Gastrocnemius medialis (tissue), 4 donors: ENCODE data around the gene ELF2. TPM values are rescaled to one million over a fixed set of nuclear protein-coding genes. Genes with fewer than 3 reads are reported as not detected.
"Not testable (repeated sequence)": the region's sequence is repeated elsewhere in the genome, so short reads cannot be mapped to it uniquely, and the experiment has no call there.

ENCODE experiments used
- ATAC-seq, 2 donors: fragments of 150-250 bp; one replicate each; pipeline ENCODE4 v1.9.1; 2016
- DNase-seq, 2 donors: peaks; one replicate each; pipeline ENCODE4 v3.0.0-alpha.2; 2019
- H3K27ac ChIP-seq, 4 donors: fragments of 200-600 bp; sonication (generic); 1 replicate in 1 of 4; 2 replicates in 3 of 4; pipeline ENCODE4 v1.5.1; 2016 to 2018; ENCODE audit warnings: mild to moderate bottlenecking in 2 of 4, moderate library complexity in 1 of 4
- H3K27me3 ChIP-seq, 3 donors: fragments of 200-600 bp; sonication (generic) in 2 of 3; 1 replicate in 1 of 3; 2 replicates in 2 of 3; pipeline versions ENCODE4 v1.5.1 to v1.6.0; 2016 to 2019; ENCODE audit warnings: mild to moderate bottlenecking in 1 of 3, moderate library complexity in 1 of 3
- H3K36me3 ChIP-seq, 2 donors: fragments of 200-600 bp; sonication (generic) in 1 of 2; one replicate each; pipeline ENCODE4 v1.5.1; 2017 to 2018
- H3K4me1 ChIP-seq, 2 donors: fragments of 200-600 bp; sonication (generic) in 1 of 2; one replicate each; pipeline ENCODE4 v1.5.1; 2016 to 2017; ENCODE audit warnings: mild to moderate bottlenecking in 2 of 2
- H3K4me3 ChIP-seq, 4 donors: fragments of 200-600 bp; sonication (generic) in 3 of 4; 1 replicate in 1 of 4; 2 replicates in 3 of 4; pipeline ENCODE4 v1.5.1; 2016 to 2019; ENCODE audit warnings: mild to moderate bottlenecking in 2 of 4
- H3K9me3 ChIP-seq, 3 donors: fragments of 200-600 bp; sonication (generic) in 2 of 3; 1 replicate in 1 of 3; 2 replicates in 2 of 3; pipeline ENCODE4 v1.5.1; 2016 to 2019
- POLR2A ChIP-seq, 2 donors: fragments of 450-650 bp; IDR thresholded peaks; one replicate each; pipeline ENCODE4 v1.6.1; 2017; ENCODE audit warnings: antibody characterized with exemption in 2 of 2, mild to moderate bottlenecking in 2 of 2, moderate library complexity in 2 of 2
- in situ Hi-C, 4 donors: fragments of 200-750 bp; cut with MboI; loops; one replicate each; pipeline versions ENCODE4 v1.15.0 to v1.8.0; 2017; ENCODE audit warnings: low sequenced_read_pairs in 4 of 4
- intact Hi-C: fragments of 100-400 bp; cut with DNase I; formaldehyde crosslinking; loops from one replicate; pipeline ENCODE4 v1.15.1; 2023; ENCODE audit warnings: low total_unique reads
- total RNA-seq, 4 donors: library from RNA; depleted of rRNA; stranded (reverse); fragments of >200 nt; gene quantifications; one replicate each; pipeline versions ENCODE4 v1.1.0 to v1.2.3, GENCODE V29; 2016
- TF ChIP-seq, protein P1 (sequence below), 5 experiments: fragments of 450-650 bp in 3 of 5; fragments of 200-600 bp in 2 of 5; sonication (generic) in 2 of 5; IDR thresholded peaks in 4 of 5; conservative IDR thresholded peaks in 1 of 5; 1 replicate in 4 of 5; 2 replicates in 1 of 5; pipeline ENCODE4 v1.5.1; 2016 to 2019; ENCODE audit warnings: antibody characterized with exemption in 5 of 5, mild to moderate bottlenecking in 3 of 5, moderate library complexity in 3 of 5

The ELF2 gene
- total RNA-seq, 4 donors from 2014 or later: 22.1 to 41.4 (median 29.7) TPM

DNA sequence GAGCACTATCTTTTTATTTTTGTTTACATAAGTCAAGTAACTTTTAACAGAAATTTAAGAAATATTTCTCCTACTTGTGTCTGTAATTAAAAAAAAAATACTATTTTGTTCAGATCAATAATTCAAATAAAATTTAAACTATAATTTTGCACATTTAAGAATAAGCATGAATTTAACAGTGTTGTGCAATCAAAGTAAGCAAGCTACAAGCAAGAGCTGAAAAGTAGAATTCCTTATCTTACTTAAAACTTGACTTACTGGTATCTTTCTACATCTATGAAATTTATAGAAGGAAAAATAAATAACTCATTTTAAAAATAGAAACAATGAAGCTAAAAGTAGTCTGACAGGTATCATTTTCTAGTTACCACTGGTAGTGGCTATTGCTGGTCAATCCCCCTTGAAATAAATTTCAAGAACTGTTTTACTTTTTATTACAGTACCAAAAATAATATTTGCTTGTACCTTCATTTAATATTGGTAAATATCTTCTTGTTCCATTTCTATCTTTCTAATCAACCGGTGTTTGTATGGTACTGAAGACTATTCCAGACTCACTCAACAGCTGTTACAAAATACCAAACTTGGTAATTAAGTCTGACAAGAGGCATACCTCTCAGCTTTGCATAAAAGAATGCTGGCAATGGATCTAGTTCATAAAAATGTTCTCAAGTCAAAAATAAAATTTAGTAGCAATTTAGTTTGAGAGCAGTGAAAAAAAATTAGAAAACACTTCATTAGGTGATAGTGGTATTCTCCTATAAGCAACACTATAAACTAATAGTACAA, 99.3 kb downstream of the ELF2 start:
- Histone ChIP-seq H3K27ac (peak overlapping the region; percentile 67 to 98 (median 92)), H3K4me1 (peaks cover 80 to 86% of the 10 kb centered on the region in 2 donors), H3K9me3 (no peaks in the 10 kb centered on the region), H3K4me3 (no peak overlapping the region), H3K27me3 (no peaks in the 10 kb centered on the region), H3K36me3 (peaks cover 0 to 6% of the 10 kb centered on the region in 2 donors)
- intact Hi-C loops (no loop called here), in situ Hi-C loops (no loop called here)
- no peak for TF ChIP-seq POLR2A (IDR thresholded peaks at IDR 0.05)
- TF ChIP-seq, protein P1, sequence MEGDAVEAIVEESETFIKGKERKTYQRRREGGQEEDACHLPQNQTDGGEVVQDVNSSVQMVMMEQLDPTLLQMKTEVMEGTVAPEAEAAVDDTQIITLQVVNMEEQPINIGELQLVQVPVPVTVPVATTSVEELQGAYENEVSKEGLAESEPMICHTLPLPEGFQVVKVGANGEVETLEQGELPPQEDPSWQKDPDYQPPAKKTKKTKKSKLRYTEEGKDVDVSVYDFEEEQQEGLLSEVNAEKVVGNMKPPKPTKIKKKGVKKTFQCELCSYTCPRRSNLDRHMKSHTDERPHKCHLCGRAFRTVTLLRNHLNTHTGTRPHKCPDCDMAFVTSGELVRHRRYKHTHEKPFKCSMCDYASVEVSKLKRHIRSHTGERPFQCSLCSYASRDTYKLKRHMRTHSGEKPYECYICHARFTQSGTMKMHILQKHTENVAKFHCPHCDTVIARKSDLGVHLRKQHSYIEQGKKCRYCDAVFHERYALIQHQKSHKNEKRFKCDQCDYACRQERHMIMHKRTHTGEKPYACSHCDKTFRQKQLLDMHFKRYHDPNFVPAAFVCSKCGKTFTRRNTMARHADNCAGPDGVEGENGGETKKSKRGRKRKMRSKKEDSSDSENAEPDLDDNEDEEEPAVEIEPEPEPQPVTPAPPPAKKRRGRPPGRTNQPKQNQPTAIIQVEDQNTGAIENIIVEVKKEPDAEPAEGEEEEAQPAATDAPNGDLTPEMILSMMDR (IDR thresholded peaks at IDR 0.05 in 4 of 5, conservative IDR thresholded peaks at IDR 0.05 in 1 of 5): no peak
- DNase-seq (no peak), ATAC-seq (no peak)

DNA sequence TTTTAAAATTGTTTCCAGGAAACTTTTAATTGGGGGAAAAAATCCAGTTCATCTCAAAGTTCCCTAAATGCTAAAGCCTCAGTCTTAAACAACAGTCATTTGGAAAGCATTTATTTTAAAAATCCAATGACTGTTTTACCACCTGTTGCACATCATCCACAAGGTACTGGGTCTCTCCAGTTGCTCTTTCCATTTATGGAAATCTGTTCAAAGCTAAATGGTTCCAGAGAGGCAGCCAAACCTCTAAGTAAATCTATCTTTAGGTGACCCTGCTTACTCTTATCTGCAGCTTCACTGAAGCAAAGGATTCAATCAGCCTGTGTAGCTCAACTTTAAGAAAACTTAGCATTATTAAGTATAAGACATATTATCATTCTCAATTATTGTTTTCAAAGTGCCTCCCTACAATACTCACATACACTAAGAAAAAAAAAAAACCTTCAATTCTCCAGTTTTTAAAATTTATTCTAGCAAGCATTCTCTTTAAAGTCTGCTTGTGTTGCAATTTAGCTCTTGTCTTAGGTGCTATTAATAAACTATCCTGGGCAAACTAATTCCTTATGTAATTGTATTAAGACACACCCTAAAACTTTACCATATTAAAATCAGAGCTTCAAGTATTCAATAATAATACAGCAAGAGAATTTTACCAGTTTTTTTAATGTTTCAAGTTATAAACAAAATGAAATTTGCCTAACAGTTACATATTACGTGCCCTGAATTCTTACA, 100.8 kb downstream of the ELF2 start:
- no peak for DNase-seq
- no peaks in the 10 kb centered on the region for H3K27me3 ChIP-seq
- TF ChIP-seq, protein P1 (IDR thresholded peaks at IDR 0.05 in 4 of 5, conservative IDR thresholded peaks at IDR 0.05 in 1 of 5): no peak
- TF ChIP-seq POLR2A (IDR thresholded peaks at IDR 0.05): peak in 1 of 2 donors; percentile 6
- in situ Hi-C loops (no loop called here), intact Hi-C loops (no loop called here)
- peak overlapping the region; percentile 67 to 98 (median 92) for H3K27ac ChIP-seq
- peaks cover 72 to 74% of the 10 kb centered on the region in 2 donors for H3K4me1 ChIP-seq
- peak overlapping the region in 3 of 4 donors; percentile 5 to 11 (median 9) for H3K4me3 ChIP-seq
- peak; percentile 91 to 96 for ATAC-seq
- peaks cover under 1 to 20% of the 10 kb centered on the region in 2 donors for H3K36me3 ChIP-seq
- H3K9me3 ChIP-seq: no peaks in the 10 kb centered on the region

DNA sequence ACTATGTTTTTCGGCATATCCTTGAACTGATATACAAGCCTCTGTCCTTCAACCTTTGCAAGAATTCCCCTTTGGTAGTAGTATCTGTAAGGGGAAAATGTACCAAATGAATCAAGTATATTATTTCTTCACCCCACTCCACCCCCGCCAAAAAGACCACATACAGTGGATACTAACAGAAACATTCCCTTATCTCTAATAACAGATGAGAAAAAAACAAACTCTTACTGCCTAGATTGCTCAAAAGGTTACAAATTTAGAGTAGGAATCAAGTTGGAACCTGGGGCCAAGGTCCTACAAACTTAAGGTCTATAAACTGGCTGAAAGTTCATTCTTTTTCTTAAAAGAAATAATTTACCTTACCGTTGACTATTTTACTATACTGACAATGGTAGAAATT, 116.4 kb downstream of the ELF2 start:
- in situ Hi-C loops: no loop called here
- H3K36me3 ChIP-seq: peaks cover 0 to 51% of the 10 kb centered on the region in 2 donors
- TF ChIP-seq POLR2A (IDR thresholded peaks at IDR 0.05): no peak
- TF ChIP-seq, protein P1 (IDR thresholded peaks at IDR 0.05 in 4 of 5, conservative IDR thresholded peaks at IDR 0.05 in 1 of 5): no peak

DNA sequence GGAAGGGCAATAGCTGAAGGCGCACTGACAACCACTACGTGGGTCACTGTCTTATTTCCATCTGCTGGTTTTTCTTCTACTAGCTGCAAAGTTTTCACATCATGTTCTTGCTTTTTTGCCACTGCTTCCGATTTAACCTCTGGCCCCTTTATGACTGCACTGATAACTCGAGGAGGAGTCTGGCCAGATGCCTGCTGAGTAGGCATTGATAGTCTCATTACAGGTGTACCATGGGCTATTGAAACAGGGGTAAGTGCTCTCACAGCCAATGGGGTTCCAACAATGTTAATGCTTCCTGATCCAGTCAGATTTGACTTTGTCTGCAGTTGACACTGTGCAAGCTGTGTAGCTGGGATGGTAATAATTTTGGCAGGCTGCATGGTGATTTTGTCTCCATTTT, 118.0 kb downstream of the ELF2 start:
- H3K4me1 ChIP-seq: peaks cover 26 to 29% of the 10 kb centered on the region in 2 donors
- H3K27me3 ChIP-seq, H3K9me3 ChIP-seq, DNase-seq, H3K4me3 ChIP-seq, ATAC-seq, in situ Hi-C loops, intact Hi-C loops, H3K27ac ChIP-seq: not testable (repeated sequence)
- H3K36me3 ChIP-seq: peaks cover 0 to 38% of the 10 kb centered on the region in 2 donors

More for the DNA sequence above, 116.4 kb downstream of the ELF2 start:
- Histone ChIP-seq H3K4me3 (no peak overlapping the region), H3K4me1 (peaks cover 17 to 22% of the 10 kb centered on the region in 2 donors), H3K9me3 (no peaks in the 10 kb centered on the region), H3K27ac (no peak overlapping the region), H3K27me3 (no peaks in the 10 kb centered on the region)
- intact Hi-C loops: no loop called here
- DNase-seq: no peak
- no peak for ATAC-seq
